ENCODE data around the gene KRTAP20-4.

The KRTAP20-4 gene

DNA sequence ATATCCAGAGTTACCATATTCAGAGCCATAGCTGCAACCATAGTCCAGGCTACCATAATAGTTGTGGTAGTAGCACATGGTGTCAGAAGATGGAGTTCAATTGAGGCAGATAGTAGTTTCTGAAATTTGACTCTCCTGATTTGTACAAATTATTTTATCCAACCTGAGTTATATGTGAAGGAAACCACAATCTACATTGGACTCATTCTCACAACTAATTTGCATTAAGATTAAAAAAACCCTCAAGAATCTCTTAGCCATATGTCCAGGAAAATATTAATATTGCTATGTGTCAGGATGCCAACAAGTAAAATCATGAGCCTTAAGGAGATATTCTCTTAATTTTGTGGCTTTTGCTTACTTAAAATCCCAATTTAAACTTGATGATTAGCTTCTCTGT lies 30.1 kb upstream of the KRTAP20-4 start, which contains the start of gene KRTAP22-2:
Gene KRTAP22-2 (minus strand): TSS at position 101 of the 400 bp plus-strand sequence.
- no peak within 1 kb of the TSS for H3K27ac Mint-ChIP-seq
- H3K9me3 Mint-ChIP-seq: no peaks in the 10 kb centered on the region
- no peaks in the 10 kb centered on the region for H3K36me3 Mint-ChIP-seq (ENCODE audit: low read depth)
- TF ChIP-seq CTCF (IDR thresholded peaks at IDR 0.05): no peak
- DNase-seq: no peak
- H3K27me3 Mint-ChIP-seq (ENCODE audit: low read depth, poor library complexity): peaks cover 3% of the 10 kb centered on the region
- no peaks in the 10 kb centered on the region for H3K4me1 Mint-ChIP-seq
- H3K4me3 Mint-ChIP-seq: no peak within 1 kb of the TSS

DNA sequence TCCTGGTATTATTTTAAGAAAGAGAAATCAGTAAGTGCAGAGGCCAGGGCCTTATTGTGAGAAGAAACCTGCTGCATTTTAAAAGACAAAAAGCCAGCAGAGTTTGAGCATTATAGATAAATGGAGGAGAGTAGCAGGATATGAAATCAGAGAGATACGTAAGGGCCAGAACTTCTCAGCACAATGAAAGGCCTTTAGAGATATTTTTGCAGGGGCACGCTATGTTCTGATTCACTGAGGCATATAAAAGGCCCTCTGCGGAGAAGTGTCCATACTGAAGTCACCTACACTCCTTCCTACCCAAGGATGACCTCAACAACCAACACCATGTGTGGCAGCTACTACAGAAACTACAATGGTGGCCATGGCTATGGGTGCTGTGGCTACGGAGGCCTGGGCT lies 28.3 kb upstream of the KRTAP20-4 start, which contains the start of gene KRTAP6-3:
Gene KRTAP6-3 (plus strand): TSS at position 301 of the 400 bp plus-strand sequence. CDS start 6 bp downstream, at position 307.
- Mint-ChIP-seq H3K27me3 (ENCODE audit: low read depth, poor library complexity) (peaks cover 3% of the 10 kb centered on the region), H3K27ac (no peak within 1 kb of the TSS), H3K4me3 (no peak within 1 kb of the TSS), H3K4me1 (no peaks in the 10 kb centered on the region), H3K36me3 (ENCODE audit: low read depth) (no peaks in the 10 kb centered on the region), H3K9me3 (no peaks in the 10 kb centered on the region)
- no peak for TF ChIP-seq CTCF (IDR thresholded peaks at IDR 0.05)
- no peak for DNase-seq

GRCh38 chr21:30598802-30599201 lies 21.6 kb upstream of the KRTAP20-4 start, which contains the start of gene KRTAP6-2:
KRTAP6-2 (minus strand) TSS chr21:30598902; CDS start chr21:30598874, 28 bp downstream.
- DNase-seq: no peak
- Mint-ChIP-seq H3K36me3 (ENCODE audit: low read depth) (no peaks in the 10 kb centered on the region), H3K27ac (no peak within 1 kb of the TSS), H3K4me1 (no peaks in the 10 kb centered on the region), H3K4me3 (no peak within 1 kb of the TSS), H3K27me3 (ENCODE audit: low read depth, poor library complexity) (peaks cover 3% of the 10 kb centered on the region), H3K9me3 (peaks cover 7% of the 10 kb centered on the region)
- no peak for TF ChIP-seq CTCF (IDR thresholded peaks at IDR 0.05)

GRCh38 chr21:30600787-30601186 lies 19.6 kb upstream of the KRTAP20-4 start, which contains the start of gene KRTAP22-1:
KRTAP22-1 (plus strand) TSS chr21:30601087.
- Mint-ChIP-seq H3K9me3 (peaks cover 11% of the 10 kb centered on the region), H3K36me3 (ENCODE audit: low read depth) (no peaks in the 10 kb centered on the region), H3K4me1 (no peaks in the 10 kb centered on the region), H3K4me3 (no peak within 1 kb of the TSS), H3K27ac (no peak within 1 kb of the TSS), H3K27me3 (ENCODE audit: low read depth, poor library complexity) (no peaks in the 10 kb centered on the region)
- TF ChIP-seq CTCF (IDR thresholded peaks at IDR 0.05): no peak
- no peak for DNase-seq

- TF ChIP-seq CTCF (IDR thresholded peaks at IDR 0.05): no peak
- H3K4me3 Mint-ChIP-seq: no peak overlapping the region
- no peak for DNase-seq
- H3K4me1 Mint-ChIP-seq: no peaks in the 10 kb centered on the region
- H3K9me3 Mint-ChIP-seq: peaks cover 29% of the 10 kb centered on the region
- H3K27ac Mint-ChIP-seq: no peak overlapping the region
- no peaks in the 10 kb centered on the region for H3K36me3 Mint-ChIP-seq (ENCODE audit: low read depth)
- peaks cover 4% of the 10 kb centered on the region for H3K27me3 Mint-ChIP-seq (ENCODE audit: low read depth, poor library complexity)
These were observed 14.5 kb upstream of the KRTAP20-4 start for GRCh38 chr21:30605968-30606367.

- no peaks in the 10 kb centered on the region for H3K4me1 Mint-ChIP-seq
- TF ChIP-seq CTCF (IDR thresholded peaks at IDR 0.05): no peak
- H3K27me3 Mint-ChIP-seq (ENCODE audit: low read depth, poor library complexity): peaks cover 4% of the 10 kb centered on the region
- no peak overlapping the region for H3K27ac Mint-ChIP-seq
- no peak for DNase-seq
- no peak overlapping the region for H3K4me3 Mint-ChIP-seq
- H3K9me3 Mint-ChIP-seq: peaks cover 29% of the 10 kb centered on the region
- no peaks in the 10 kb centered on the region for H3K36me3 Mint-ChIP-seq (ENCODE audit: low read depth)
These were observed 8.3 kb upstream of the KRTAP20-4 start for GRCh38 chr21:30612132-30612531.
